H1 (cell line): Measurements from ENCODE around the gene C1orf74. TPM values are rescaled to one million over a fixed set of nuclear protein-coding genes. Genes with fewer than 3 reads are reported as not detected.

Experiments
- CTCF ChIA-PET: fragments of 300-600 bp; sonication (Branson Sonifier 250); formaldehyde crosslinking; loops from one replicate; lab custom pipeline; 2021; ENCODE audit not compliant: partially characterized antibody; lab: Charles Lee
- POLR2A ChIA-PET: fragments of 300-600 bp; sonication (Branson Sonifier 250); formaldehyde crosslinking; loops from one replicate; lab custom pipeline; 2021; ENCODE audit warnings: inconsistent platforms; ENCODE audit not compliant: partially characterized antibody; lab: Charles Lee
- DNase-seq, 2 experiments: peaks; one replicate each; pipeline versions ENCODE4 v3.0.0 to v3.0.0-alpha.2; 2010 to 2022; ENCODE audit warnings: low spot score in 2 of 2, low read depth in 1 of 2, mixed read lengths in 1 of 2
- FAIRE-seq: peaks from 2 replicates; lab custom pipeline; 2011; peaks lifted over from hg19 to GRCh38; lab: Jason Lieb, UNC
- H2AFZ ChIP-seq: 2 replicates; pipeline ENCODE4 v1.8.1; 2012; ENCODE audit warnings: low read length, inconsistent platforms
- H2AK5ac ChIP-seq: 2 replicates; pipeline ENCODE4 v1.6.1; 2013; ENCODE audit warnings: low read depth, low read length
- H2BK120ac ChIP-seq: replicated peaks from 2 replicates; pipeline ENCODE3; 2013; ENCODE audit warnings: low read depth, low read length, inconsistent platforms
- H2BK12ac ChIP-seq: 2 replicates; pipeline ENCODE4 v1.6.1; 2013; ENCODE audit warnings: low read depth, low read length
- H2BK15ac ChIP-seq: 2 replicates; pipeline ENCODE4 v1.6.1; 2013; ENCODE audit warnings: low read length
- H2BK20ac ChIP-seq: 2 replicates; pipeline ENCODE4 v1.6.1; 2013; ENCODE audit warnings: low read length
- H2BK5ac ChIP-seq: 2 replicates; pipeline ENCODE4 v1.6.1; 2013; ENCODE audit warnings: low read depth, low read length
- H3K14ac ChIP-seq: 2 replicates; pipeline ENCODE4 v1.6.1; 2013; ENCODE audit warnings: inconsistent platforms; ENCODE audit not compliant: insufficient read length
- H3K18ac ChIP-seq: 2 replicates; pipeline ENCODE4 v1.6.1; 2013; ENCODE audit warnings: low read length; ENCODE audit errors: extremely low read depth
- H3K23ac ChIP-seq: 2 replicates; pipeline ENCODE4 v1.6.1; 2013; ENCODE audit warnings: inconsistent platforms; ENCODE audit not compliant: insufficient read length
- H3K23me2 ChIP-seq: 2 replicates; pipeline ENCODE4 v1.6.1; 2013; ENCODE audit warnings: low read depth, low read length
- H3K27ac ChIP-seq: 2 replicates; pipeline ENCODE4 v1.6.1; 2011; ENCODE audit warnings: low read depth, low read length, inconsistent platforms
- H3K27me3 ChIP-seq, 4 experiments: replicated peaks in 1 of 4; 1 replicate in 1 of 4; 2 replicates in 3 of 4; pipeline versions ENCODE4 v1.6.1 to v1.8.1; 2011 to 2013; ENCODE audit warnings: low read length in 3 of 4, mild to moderate bottlenecking in 3 of 4, inconsistent platforms in 2 of 4, mixed read lengths in 2 of 4, moderate library complexity in 1 of 4; ENCODE audit not compliant: control insufficient read depth in 3 of 4, insufficient read depth in 3 of 4; ENCODE audit errors: extremely low read depth in 1 of 4
- H3K36me3 ChIP-seq, 4 experiments: 2 replicates each; pipeline versions ENCODE4 v1.6.1 to v1.8.1; 2011 to 2013; ENCODE audit warnings: mild to moderate bottlenecking in 4 of 4, low read length in 3 of 4, moderate library complexity in 2 of 4, control low read depth in 1 of 4, inconsistent platforms in 1 of 4; ENCODE audit not compliant: insufficient read depth in 4 of 4, control insufficient read depth in 2 of 4
- H3K4ac ChIP-seq: replicated peaks from 2 replicates; pipeline ENCODE3; 2013; ENCODE audit warnings: low read length, low read depth, mixed read lengths, inconsistent platforms; ENCODE audit not compliant: insufficient read length
- H3K4me1 ChIP-seq, 4 experiments: replicated peaks in 1 of 4; 1 replicate in 1 of 4; 2 replicates in 3 of 4; pipeline versions ENCODE4 v1.6.1 to v1.8.1; 2011 to 2013; ENCODE audit warnings: low read length in 3 of 4, inconsistent platforms in 2 of 4, mixed read lengths in 1 of 4; ENCODE audit not compliant: insufficient read depth in 4 of 4, control insufficient read depth in 3 of 4
- H3K4me2 ChIP-seq, 2 experiments: 2 replicates each; pipeline versions ENCODE4 v1.6.1 to v1.8.1; 2011 to 2013; ENCODE audit warnings: low read depth in 2 of 2, low read length in 2 of 2, control low read depth in 1 of 2, inconsistent platforms in 1 of 2, mild to moderate bottlenecking in 1 of 2; ENCODE audit not compliant: insufficient read depth in 1 of 2
- H3K4me3 ChIP-seq, 4 experiments: fragments of 200-600, 300-600 bp in 1 of 4; sonication (generic), shearing (Covaris generic), sonication (Bioruptor Twin) in 1 of 4; 2 replicates each; pipeline versions ENCODE4 v1.5.1 to v1.8.1; 2011 to 2016; ENCODE audit warnings: low read length in 4 of 4, low read depth in 3 of 4, control low read depth in 2 of 4, inconsistent platforms in 2 of 4, mild to moderate bottlenecking in 2 of 4, mixed read lengths in 1 of 4, moderate library complexity in 1 of 4; ENCODE audit not compliant: insufficient read depth in 2 of 4; ENCODE audit errors: extremely low read depth in 1 of 4
- H3K56ac ChIP-seq: replicated peaks from 2 replicates; pipeline ENCODE3; 2013; ENCODE audit warnings: low read depth, mild to moderate bottlenecking, mixed read lengths, low read length, inconsistent platforms; ENCODE audit not compliant: insufficient read length
- H3K79me1 ChIP-seq: 2 replicates; pipeline ENCODE4 v1.6.1; 2013; ENCODE audit warnings: low read depth, low read length, control low read depth
- H3K79me2 ChIP-seq, 2 experiments: 2 replicates each; pipeline versions ENCODE4 v1.6.1 to v1.8.1; 2012 to 2013; ENCODE audit warnings: low read length in 2 of 2, mild to moderate bottlenecking in 2 of 2, inconsistent platforms in 1 of 2; ENCODE audit not compliant: insufficient read depth in 2 of 2, control insufficient read depth in 1 of 2
- H3K9ac ChIP-seq, 4 experiments: replicated peaks in 1 of 4; 1 replicate in 1 of 4; 2 replicates in 3 of 4; pipeline versions ENCODE4 v1.6.1 to v1.8.1; 2011 to 2013; ENCODE audit warnings: low read depth in 3 of 4, low read length in 3 of 4, control low read depth in 2 of 4, mild to moderate bottlenecking in 2 of 4, moderate library complexity in 2 of 4, inconsistent platforms in 1 of 4; ENCODE audit errors: extremely low read depth in 1 of 4
- H3K9me3 ChIP-seq, 2 experiments: 2 replicates each; pipeline versions ENCODE4 v1.6.1 to v1.8.1; 2012 to 2013; ENCODE audit warnings: mild to moderate bottlenecking in 2 of 2, moderate library complexity in 2 of 2, control low read depth in 1 of 2, inconsistent platforms in 1 of 2, low read depth in 1 of 2, low read length in 1 of 2, mixed read lengths in 1 of 2; ENCODE audit not compliant: insufficient read depth in 2 of 2
- H4K20me1 ChIP-seq, 2 experiments: replicated peaks in 1 of 2; 2 replicates each; pipeline versions ENCODE3 to v1.8.1; 2011 to 2013; ENCODE audit warnings: inconsistent platforms in 2 of 2, low read length in 2 of 2, mild to moderate bottlenecking in 1 of 2; ENCODE audit not compliant: insufficient read depth in 2 of 2, control insufficient read depth in 1 of 2
- H4K5ac ChIP-seq: 2 replicates; pipeline ENCODE4 v1.6.1; 2013; ENCODE audit warnings: low read length, low read depth, mixed read lengths, inconsistent platforms; ENCODE audit not compliant: insufficient read length
- H4K8ac ChIP-seq: 2 replicates; pipeline ENCODE4 v1.8.0; 2013; ENCODE audit warnings: mild to moderate bottlenecking, moderate library complexity, low read length, inconsistent platforms; ENCODE audit not compliant: insufficient read depth; ENCODE audit errors: extremely low read depth
- H4K91ac ChIP-seq: replicated peaks from 2 replicates; pipeline ENCODE3; 2013; ENCODE audit warnings: low read length, mixed read lengths, inconsistent platforms; ENCODE audit not compliant: insufficient read length
- BCL11A ChIP-seq, 2 experiments: IDR thresholded peaks; one replicate each; pipeline ENCODE4 v1.6.1; 2011; ENCODE audit warnings: low read depth in 2 of 2, low read length in 2 of 2, mild to moderate bottlenecking in 2 of 2
- CHD1 ChIP-seq: IDR thresholded peaks from 2 replicates; pipeline ENCODE4 v1.6.1; 2012; ENCODE audit warnings: low read depth, low read length, improper control_type of control experiment
- EGR1 ChIP-seq: IDR thresholded peaks from 2 replicates; pipeline ENCODE4 v1.6.1; 2011; ENCODE audit warnings: low read depth, low read length, borderline replicate concordance
- GABPA ChIP-seq: IDR thresholded peaks from 2 replicates; pipeline ENCODE4 v1.6.1; 2011; ENCODE audit warnings: mild to moderate bottlenecking, low read length, moderate library complexity, borderline replicate concordance; ENCODE audit not compliant: insufficient read depth
- MAFK ChIP-seq: IDR thresholded peaks from 2 replicates; pipeline ENCODE4 v1.6.1; 2012; ENCODE audit warnings: low read depth, mild to moderate bottlenecking, improper control_type of control experiment, low read length
- PHF8 ChIP-seq: fragments of 200-600 bp; sonication (generic); conservative IDR thresholded peaks from 2 replicates; pipeline ENCODE4 v1.7.1; 2012; ENCODE audit warnings: low read depth, mild to moderate bottlenecking, inconsistent platforms, low read length, moderate library complexity
- POLR2A ChIP-seq, 2 experiments: IDR thresholded peaks; 1 replicate in 1 of 2; 2 replicates in 1 of 2; pipeline ENCODE4 v1.6.1; 2011; ENCODE audit warnings: low read depth in 2 of 2, low read length in 2 of 2, mild to moderate bottlenecking in 2 of 2; ENCODE audit errors: control extremely low read depth in 1 of 2
- RAD21 ChIP-seq, 2 experiments: IDR thresholded peaks in 1 of 2; conservative IDR thresholded peaks in 1 of 2; 2 replicates each; pipeline ENCODE4 v1.6.1; 2011; ENCODE audit warnings: low read depth in 2 of 2, low read length in 2 of 2, improper control_type of control experiment in 1 of 2, inconsistent platforms in 1 of 2, mild to moderate bottlenecking in 1 of 2, moderate library complexity in 1 of 2
- SP1 ChIP-seq: IDR thresholded peaks from 2 replicates; pipeline ENCODE4 v1.6.1; 2011; ENCODE audit warnings: low read depth, low read length
- SP4 ChIP-seq: IDR thresholded peaks from 2 replicates; pipeline ENCODE4 v1.6.1; 2012; ENCODE audit warnings: low read length, inconsistent platforms
- USF2 ChIP-seq: IDR thresholded peaks from 2 replicates; pipeline ENCODE4 v1.6.1; 2011; ENCODE audit warnings: low read length, improper control_type of control experiment
- polyA plus RNA-seq, 7 experiments: library from polyadenylated mRNA; depleted of rRNA in 3 of 7; stranded (reverse) in 5 of 7; unstranded in 2 of 7; fragments of >200 nt in 5 of 7; fragments of 200-250 nt in 2 of 7; gene quantifications; 1 replicate in 5 of 7; 2 replicates in 1 of 7; 4 replicates in 1 of 7; pipeline versions ENCODE4 v1.2.1 to v1.2.3, GENCODE V29; 2011 to 2013; ENCODE audit warnings: missing spikeins in 2 of 7, mixed read lengths in 2 of 7
- total RNA-seq: library from RNA; stranded (reverse); fragmentation: NEBNext Ultra II Directional; extraction: Animal tissue kit (Norgen Biotek cat#: 25700); gene quantifications from 2 replicates; pipeline ENCODE4 v1.2.1, GENCODE V29; 2021

The C1orf74 gene
- total and polyA plus RNA-seq, 2 of the 8 experiments (the other 6 are each of a cell fraction or from before 2014, with no cell fraction given): 3.1 to 3.9 TPM

DNA sequence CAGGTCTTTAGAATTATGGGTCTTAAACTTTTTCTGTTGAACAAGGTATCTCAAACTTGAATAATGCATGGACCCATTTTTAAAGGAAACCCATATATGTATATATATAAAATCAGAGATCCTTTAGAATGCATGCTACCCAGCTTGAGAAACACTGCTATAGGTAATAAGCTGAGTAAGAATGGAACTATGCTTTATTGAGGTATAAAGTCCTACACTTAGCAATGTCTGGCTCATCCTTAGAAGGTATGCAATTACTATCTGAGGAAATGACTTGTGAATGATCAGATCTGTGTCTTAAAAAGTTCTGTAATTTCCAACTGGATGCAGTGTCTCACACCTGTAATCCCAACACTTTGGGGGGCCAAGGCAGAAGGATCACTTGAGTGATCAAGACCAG, 17.3 kb downstream of the C1orf74 start:
- H3K27ac ChIP-seq: no peak overlapping the region
- H4K5ac ChIP-seq: no peak overlapping the region
- H3K4me3 ChIP-seq: no peak overlapping the region
- H2AK5ac ChIP-seq: no peak overlapping the region
- H3K4ac ChIP-seq: no peak overlapping the region
- H3K79me2 ChIP-seq: no peaks in the 10 kb centered on the region
- H4K8ac ChIP-seq: no peak overlapping the region
- H3K27me3 ChIP-seq: peaks cover 0 to 2% (median 0%) of the 10 kb centered on the region in 4 experiments; a peak in 2 of 7 replicates
- no peak overlapping the region for H3K56ac ChIP-seq
- H2BK15ac ChIP-seq: no peak overlapping the region
- no peak overlapping the region for H2BK20ac ChIP-seq
- peaks cover 0 to 11% of the 10 kb centered on the region in 2 experiments for H4K20me1 ChIP-seq
- no peak overlapping the region for H4K91ac ChIP-seq
- no peak overlapping the region for H2BK120ac ChIP-seq
- H3K9me3 ChIP-seq: peaks cover 5 to 8% of the 10 kb centered on the region in 2 experiments; a peak in 2 of 4 replicates
- no peak overlapping the region for H3K23ac ChIP-seq
- no peak for DNase-seq
- no peak overlapping the region for H2AFZ ChIP-seq
- no peak overlapping the region for H2BK12ac ChIP-seq
- FAIRE-seq: no peak
- TF ChIP-seq PHF8 (no peak), SP4 (no peak), GABPA (no peak), CHD1 (no peak), SP1 (no peak), EGR1 (no peak), POLR2A (IDR thresholded peaks at IDR 0.05; ENCODE audit: control extremely low read depth in 1 of 2, low read depth in 2 of 2, low read length in 2 of 2) (no peak), MAFK (no peak), BCL11A (IDR thresholded peaks at IDR 0.05; ENCODE audit: low read depth in 2 of 2, low read length in 2 of 2) (no peak), RAD21 (IDR thresholded peaks at IDR 0.05 in 1 of 2, conservative IDR thresholded peaks at IDR 0.05 in 1 of 2; ENCODE audit: low read depth in 2 of 2, low read length in 2 of 2) (no peak), USF2 (no peak)
- no peaks in the 10 kb centered on the region for H3K79me1 ChIP-seq
- H3K23me2 ChIP-seq: peaks cover 13% of the 10 kb centered on the region; the same call in 1 of the 2 replicates
- H2BK5ac ChIP-seq: no peak overlapping the region
- H3K18ac ChIP-seq: no peak overlapping the region
- H3K4me2 ChIP-seq: no peak overlapping the region
- no peak overlapping the region for H3K9ac ChIP-seq
- H3K14ac ChIP-seq: no peak overlapping the region
- no peaks in the 10 kb centered on the region; a peak in 1 of 7 replicates for H3K4me1 ChIP-seq
- POLR2A ChIA-PET: no interaction called here
- CTCF ChIA-PET: interaction anchor here (0.6 to 3.1 kb wide), 6 partner anchors 9 to 204 kb away, joined by 3 to 14 read pairs (median 4); partner anchors contain the start of gene C1orf74
- no peaks in the 10 kb centered on the region; a peak in 1 of 8 replicates for H3K36me3 ChIP-seq
